Brain pericyte (primary cell): ENCODE data around the gene ZNRF1.
A peak's percentile ranks its signal among the peaks of the same experiment; 100 is the strongest.

Experiments
- DNase-seq: peaks from one replicate; pipeline ENCODE4 v3.0.0-alpha.2; 2012; ENCODE audit warnings: low read depth, low spot score

ZNRF1 gene

DNA sequence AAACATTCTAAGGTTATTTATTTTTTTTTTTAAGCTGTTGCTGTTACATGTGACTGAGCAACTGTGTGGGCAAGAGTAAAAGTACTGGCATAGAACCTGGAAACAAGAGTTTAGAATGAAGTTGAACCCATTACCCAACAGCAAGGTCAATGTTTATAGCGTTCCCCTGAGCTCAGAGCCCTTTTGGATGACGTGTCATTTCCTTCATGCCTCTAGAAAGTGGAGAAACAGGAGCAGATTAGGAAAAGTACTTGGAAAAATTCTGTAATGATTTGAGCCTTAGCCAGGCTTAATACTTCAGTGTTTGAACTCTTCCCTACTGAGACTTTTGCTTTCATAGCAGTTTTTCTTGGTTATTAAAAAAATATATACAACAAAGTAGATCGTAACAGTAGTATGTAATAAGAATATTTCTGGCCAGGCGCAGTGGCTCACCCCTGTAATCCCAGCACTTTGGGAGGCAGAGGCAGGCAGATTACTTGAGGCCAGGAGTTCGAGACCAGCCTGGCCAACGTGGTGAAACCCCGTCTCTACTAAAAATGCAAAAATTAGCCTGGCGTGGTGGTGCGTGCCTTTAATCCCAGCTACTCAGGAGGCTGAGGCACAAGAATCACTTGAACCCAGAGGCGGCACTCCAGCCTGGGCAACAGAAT, 27.5 kb downstream of the ZNRF1 start:
- peak; percentile 76 for DNase-seq

DNA sequence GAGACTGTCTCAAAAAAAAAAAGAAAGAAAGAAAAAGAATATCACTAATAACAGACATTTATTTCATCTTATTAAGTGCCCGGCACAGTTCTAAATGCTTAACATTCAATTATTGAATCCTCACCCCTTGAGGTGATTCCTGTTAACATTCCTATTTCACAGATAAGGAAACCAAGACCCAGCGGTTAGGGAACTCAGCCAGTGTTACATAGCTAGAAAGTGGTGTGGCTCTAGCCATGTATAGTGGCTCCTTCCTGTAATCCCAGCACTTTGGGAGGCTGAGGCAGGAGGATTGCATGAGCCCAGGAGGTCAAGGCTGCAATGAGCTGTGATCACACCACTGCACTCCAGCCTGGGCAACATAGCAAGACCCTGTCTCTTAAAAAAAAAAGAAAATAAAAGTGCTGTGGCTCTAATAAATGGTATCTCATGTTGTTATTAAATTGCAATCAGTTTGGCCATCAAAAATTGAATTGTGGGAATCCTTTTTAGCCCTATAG, 28.1 kb downstream of the ZNRF1 start:
- DNase-seq: no peak

GRCh38 chr16:75027520-75028300, 28.9 kb downstream of the ZNRF1 start:
- DNase-seq: no peak

DNA sequence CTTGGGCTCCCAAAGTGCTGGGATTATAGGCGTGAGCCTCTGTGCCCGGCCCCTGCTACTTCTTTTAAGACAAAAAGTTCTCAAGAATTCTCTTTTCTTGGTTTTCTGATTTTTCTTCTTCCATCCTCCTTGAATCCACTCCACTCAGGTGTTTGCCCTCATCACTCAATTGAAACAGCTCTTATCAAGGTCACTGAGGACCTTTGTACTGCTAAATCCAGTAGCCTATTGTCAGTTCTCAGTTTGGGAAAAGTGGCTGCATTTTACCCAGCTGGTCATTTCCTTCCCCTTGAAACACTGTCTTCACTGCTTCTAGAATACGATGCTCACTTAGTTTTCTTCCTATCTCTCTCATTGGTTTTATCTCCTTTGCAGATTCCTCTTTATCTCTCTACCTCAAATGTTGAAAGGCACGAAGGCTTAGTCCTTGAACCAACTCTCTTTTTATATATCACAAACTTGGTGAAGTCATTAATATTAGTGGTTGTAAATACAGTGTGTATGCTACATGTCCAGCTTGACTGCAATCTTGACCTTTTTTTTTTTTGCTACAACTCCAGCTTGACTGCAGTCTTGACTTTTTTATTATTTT, 29.8 kb downstream of the ZNRF1 start:
- no peak for DNase-seq

DNA sequence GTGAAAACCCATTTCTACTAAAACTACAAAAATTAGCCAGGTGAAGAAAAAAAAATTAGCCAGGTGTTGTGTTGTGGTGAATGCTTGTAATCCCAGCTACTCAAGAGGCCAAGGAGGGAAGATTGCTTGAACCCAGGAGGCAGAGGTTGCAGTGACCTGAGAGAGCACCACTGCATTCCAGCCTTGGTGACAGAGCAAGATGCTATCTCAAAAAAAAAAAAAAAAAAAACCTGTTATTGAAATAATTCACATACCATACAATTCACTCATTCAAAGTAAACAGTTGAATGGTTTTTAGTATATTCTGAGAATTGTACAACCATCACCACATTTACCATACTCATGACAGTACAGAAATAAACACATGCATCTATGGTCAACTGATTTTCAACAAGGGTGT, 31.0 kb downstream of the ZNRF1 start:
- DNase-seq: no peak

DNA sequence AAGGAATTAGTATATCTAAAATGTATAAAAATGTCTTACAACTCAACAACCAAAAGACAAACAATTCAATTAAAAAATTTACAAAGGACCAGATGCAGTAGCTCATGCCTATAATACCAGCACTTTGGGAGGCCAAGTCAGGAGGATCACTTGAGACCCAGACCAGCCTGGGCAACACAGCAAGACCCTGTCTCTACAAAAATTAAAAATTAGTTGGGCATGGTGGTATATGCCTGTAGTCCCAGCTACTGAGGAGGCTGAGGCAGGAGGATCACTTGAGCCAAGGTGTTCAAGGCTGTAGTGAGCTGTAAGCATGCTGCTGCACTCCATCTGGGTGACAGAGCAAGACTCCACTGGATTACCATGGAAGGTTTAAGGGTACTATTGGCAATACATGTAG, 33.8 kb downstream of the ZNRF1 start:
- no peak for DNase-seq

GRCh38 chr16:75035410-75035968, 36.7 kb downstream of the ZNRF1 start:
- no peak for DNase-seq

- no peak for DNase-seq
Measured at GRCh38 chr16:75038036-75038858, 39.4 kb downstream of the ZNRF1 start.

DNA sequence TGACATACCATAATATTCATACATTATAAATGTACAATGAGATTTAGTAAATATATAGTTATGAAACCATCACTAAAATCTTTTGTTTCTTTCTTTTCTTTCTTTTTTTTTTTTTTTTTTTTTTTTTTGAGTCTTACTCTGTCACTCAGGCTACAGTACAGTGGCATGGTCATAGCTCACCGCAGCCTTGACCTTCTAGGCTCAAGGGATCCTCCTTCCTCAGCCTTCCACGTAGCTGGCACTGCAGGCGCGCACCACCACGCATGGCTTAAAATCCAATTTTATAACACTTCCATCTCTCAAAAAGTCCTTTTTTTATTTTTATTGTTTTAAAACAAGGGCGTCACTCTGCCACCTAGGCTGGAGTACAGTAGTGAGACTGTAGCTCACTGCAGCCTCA, 41.1 kb downstream of the ZNRF1 start:
- no peak for DNase-seq

DNA sequence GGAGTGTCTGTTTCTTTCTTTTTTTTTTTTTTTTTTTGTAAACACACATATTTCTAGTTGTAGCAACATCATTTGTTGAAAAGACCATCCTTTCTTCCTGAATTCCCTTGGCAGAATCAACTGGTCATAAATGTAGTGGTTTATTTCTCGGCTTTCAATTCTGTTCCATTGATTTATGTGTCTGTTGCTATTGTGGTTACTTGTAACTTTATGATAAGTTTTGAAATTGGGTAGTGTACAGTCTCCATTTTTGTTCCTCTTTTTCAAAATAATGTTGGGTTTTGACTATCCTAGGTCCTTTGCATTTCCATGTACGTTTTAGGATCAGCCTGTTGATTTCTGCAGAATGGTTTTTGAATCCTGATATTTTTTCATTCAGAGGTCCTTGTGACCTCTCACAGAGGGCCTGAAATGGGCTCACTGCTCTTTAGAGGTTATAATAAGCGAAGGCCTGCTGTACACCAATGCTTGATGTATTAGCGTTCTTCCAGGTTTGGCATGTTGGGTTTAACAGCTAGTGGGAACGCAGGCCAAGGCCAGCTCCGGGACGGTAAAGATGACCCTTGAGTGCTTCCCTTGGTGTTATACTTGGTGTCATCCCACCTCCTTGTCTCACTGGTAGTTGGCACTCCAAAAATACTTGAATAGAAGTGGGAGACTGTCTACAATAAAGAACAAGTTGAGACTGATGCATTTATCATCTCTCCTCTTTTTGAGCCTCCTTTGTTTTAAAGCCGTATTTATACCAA, 43.8 kb downstream of the ZNRF1 start:
- no peak for DNase-seq

DNA sequence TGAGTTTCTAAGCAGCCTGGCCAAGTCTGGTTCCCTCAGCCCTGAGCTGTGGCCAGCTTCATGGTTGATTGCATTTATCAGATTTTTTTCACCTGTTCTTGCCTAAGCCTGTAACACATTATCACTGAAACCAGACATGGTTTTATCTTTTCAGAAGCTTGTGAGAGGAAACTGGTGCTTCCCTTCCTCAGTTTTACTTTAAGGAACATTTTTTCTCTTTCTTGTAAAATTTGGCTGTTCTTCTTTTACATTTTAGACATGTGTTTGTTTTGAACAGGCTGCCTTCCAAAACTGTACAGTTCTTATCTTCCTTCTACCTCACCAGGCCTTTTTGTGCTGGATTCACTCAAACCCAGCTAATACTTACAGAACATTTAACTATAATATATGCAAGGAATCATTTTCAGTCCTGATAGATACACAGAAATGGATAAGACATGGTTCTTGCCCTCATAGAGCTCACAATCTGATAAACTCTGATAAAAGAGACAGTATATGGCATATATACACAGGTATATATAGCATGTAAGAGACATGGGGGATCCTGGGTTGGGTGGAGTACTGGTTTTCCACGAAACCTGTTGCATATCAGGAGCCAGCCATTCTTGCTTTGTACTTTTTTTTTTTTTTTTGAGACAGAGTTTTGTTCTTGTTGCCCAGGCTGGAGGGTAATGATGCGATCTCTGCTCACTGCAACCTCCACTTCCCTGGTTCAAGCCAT, 44.5 kb downstream of the ZNRF1 start:
- DNase-seq: no peak

- DNase-seq: no peak
Measured at GRCh38 chr16:75044800-75045361, 46.1 kb downstream of the ZNRF1 start.

GRCh38 chr16:75045424-75045823, 46.6 kb downstream of the ZNRF1 start:
- DNase-seq: no peak

DNA sequence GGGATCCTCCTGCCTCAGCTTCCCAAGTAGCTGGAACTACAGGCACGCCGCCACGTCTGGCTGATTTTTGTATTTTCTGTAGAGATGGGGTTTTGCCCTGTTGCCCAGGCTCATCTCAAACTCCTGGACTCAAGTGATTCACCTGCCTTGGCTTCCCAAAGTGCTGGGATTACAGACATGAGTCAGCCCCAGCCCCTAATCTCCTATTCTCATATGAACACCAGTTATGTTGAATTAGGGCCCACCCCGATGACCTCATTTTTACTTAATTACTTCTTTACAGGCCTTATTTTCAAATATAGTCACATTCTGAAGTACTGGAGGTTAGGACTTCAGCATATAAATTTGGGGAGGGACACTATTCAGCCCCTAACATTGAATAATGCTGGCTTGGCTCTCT, 49.2 kb downstream of the ZNRF1 start:
- DNase-seq: no peak

DNA sequence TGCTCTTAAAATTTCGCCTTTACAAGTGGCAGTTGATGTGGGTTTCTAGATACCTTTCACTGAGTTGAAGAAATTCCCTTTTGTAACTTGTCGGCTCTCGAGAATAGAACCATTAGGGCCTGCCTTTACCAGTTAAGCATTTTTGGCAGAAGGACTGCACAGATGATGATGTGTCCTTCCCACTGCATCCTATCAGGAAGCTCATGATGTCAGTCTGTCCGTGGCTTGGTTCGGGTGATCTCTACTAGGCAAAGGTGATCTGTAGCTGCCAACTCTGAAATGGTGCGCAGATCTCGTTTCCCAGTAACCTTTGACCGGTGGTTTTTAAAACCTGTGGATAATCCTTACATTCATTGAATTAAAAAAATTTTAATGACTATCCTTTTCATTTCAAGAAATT, 49.7 kb downstream of the ZNRF1 start:
- DNase-seq: no peak

GRCh38 chr16:75052481-75053202, 53.8 kb downstream of the ZNRF1 start:
- DNase-seq: no peak

DNA sequence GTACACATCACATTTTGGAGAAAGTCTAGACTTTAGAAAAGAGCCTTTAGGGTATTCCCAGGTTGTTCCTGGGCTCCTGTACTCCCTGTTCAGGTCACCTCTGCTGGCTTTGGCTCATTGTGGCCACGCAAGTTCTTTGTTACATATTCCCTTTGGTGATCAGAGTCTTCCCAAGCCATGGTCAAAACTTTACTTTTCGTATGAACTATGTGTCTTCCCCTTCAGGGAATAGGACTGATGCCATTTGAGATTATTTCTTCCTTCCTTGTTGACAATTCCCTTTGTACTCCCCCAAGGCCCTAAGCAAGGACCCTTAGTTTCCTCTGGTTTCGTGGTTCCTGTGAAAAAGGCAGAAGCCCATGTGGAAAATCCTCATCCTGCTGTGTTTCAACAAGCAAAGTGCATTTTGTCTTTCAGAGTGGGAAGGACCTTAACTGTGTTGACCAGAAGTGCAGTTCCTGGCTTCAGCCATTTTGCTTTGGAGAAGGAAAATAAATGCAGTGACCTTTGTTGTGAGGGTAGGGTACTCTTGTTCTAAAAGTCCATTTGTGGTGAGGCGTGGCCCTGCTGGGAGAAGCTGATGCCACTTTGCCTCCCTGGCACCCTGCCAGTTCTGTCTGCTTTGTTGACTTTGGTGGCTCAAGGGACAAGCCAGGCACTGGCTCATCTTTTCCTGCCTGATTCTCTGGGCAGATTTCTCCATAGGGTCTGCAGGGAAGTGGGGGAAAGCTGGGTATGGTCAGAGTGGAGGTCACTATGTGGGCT, 55.1 kb downstream of the ZNRF1 start:
- no peak for DNase-seq

DNA sequence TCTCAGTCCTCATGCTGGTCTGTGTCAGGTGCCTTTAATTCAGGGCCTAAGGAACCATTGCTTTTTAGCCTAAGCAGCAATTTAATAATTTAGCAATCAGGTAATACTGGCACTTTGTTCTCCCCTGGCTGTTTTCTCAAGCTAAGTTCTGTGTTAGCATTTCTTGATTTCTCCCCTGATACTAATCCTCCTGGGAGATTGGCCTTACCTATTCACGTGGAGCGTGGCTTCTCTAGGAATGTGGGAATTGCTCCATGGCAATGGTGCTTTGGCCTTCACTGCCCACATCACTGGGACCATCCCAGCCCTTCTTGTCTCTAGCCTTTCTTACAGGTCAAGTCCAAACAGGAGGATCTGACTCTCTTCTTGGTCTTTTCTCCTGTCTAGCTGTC, 55.7 kb downstream of the ZNRF1 start:
- DNase-seq: no peak

DNA sequence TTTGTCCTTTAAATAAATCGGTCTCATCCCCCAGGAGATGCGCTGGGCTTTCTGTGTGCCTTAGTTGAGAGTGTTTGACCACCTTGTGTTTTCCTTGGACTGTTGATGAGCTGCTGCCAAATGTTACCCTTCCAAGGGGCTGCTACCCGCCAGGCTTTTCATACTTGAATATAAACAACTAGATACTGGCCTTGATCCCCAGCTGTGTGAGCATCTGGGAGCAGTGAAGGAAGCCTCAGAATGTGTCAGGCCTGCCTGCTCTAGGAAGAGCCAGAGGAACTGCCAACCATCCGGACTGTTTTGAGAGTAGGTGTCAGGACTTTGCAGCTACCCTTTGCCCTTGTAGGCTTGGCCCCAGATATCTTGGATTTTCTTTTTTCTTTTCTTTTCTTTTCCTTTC, 60.0 kb downstream of the ZNRF1 start:
- no peak for DNase-seq
